Heart left ventricle (tissue), 16 donors: ENCODE measurements around the gene GPER1. TPM values are rescaled to one million over a fixed set of nuclear protein-coding genes. Genes with fewer than 3 reads are reported as not detected.

ENCODE experiments used
- ATAC-seq, 4 donors: fragments of 200-7000 bp; cut with Tn5 transposase; one replicate each; pipeline ENCODE4 v1.9.1; 2020 to 2022; ENCODE audit warnings: moderate library complexity in 4 of 4, mild to moderate bottlenecking in 3 of 4, moderate number of reproducible peaks in 1 of 4
- DNase-seq, 5 donors: peaks; one replicate each; pipeline ENCODE4 v3.0.0-alpha.2; 2020
- H3K27ac ChIP-seq, 12 donors: fragments of 200-600 bp; sonication (generic) in 4 of 12; one replicate each; pipeline versions ENCODE4 v1.5.0 to v1.8.0; 2016 to 2022; ENCODE audit warnings: mild to moderate bottlenecking in 2 of 12
- H3K27me3 ChIP-seq, 9 donors: fragments of 200-600 bp; sonication (generic) in 2 of 9; one replicate each; pipeline versions ENCODE4 v1.5.1 to v1.8.0; 2016 to 2022; ENCODE audit warnings: mild to moderate bottlenecking in 3 of 9
- H3K36me3 ChIP-seq, 9 donors: fragments of 200-600 bp; sonication (generic) in 2 of 9; one replicate each; pipeline versions ENCODE4 v1.5.0 to v1.8.0; 2018 to 2022; ENCODE audit warnings: mild to moderate bottlenecking in 2 of 9
- H3K4me1 ChIP-seq, 12 donors: fragments of 200-600 bp; sonication (generic) in 4 of 12; one replicate each; pipeline versions ENCODE4 v1.5.0 to v1.8.0; 2016 to 2022; ENCODE audit warnings: mild to moderate bottlenecking in 3 of 12
- H3K4me3 ChIP-seq, 12 donors: fragments of 200-600 bp; sonication (generic) in 4 of 12; one replicate each; pipeline versions ENCODE4 v1.5.0 to v1.8.0; 2017 to 2022; ENCODE audit warnings: mild to moderate bottlenecking in 9 of 12, moderate library complexity in 4 of 12
- H3K9me3 ChIP-seq, 12 donors: fragments of 200-600 bp; sonication (generic) in 4 of 12; one replicate each; pipeline versions ENCODE4 v1.5.0 to v1.8.0; 2016 to 2022; ENCODE audit warnings: mild to moderate bottlenecking in 1 of 12
- POLR2A ChIP-seq, 2 donors: fragments of 450-650 bp; IDR thresholded peaks; one replicate each; pipeline ENCODE4 v1.6.1; 2017; ENCODE audit warnings: antibody characterized with exemption in 2 of 2, mild to moderate bottlenecking in 2 of 2, moderate library complexity in 2 of 2
- WGBS, 4 donors: extraction: QIAGEN DNeasy Blood & Tissue Kit in 2 of 4; methylation state at CpG; one replicate each; pipeline versions ENCODE4 v1.1.5 to v1.1.7; 2013 to 2018; 5-methylcytosine and 5-hydroxymethylcytosine counted together
- intact Hi-C, 10 donors: fragments of 100-400 bp; cut with DNase I; formaldehyde crosslinking; loops; one replicate each; pipeline versions ENCODE4 v1.11.1 to v1.14.2; 2022
- polyA plus RNA-seq, 2 donors: library from polyadenylated mRNA; stranded (reverse); fragments of 200-250 nt; gene quantifications; one replicate each; pipeline ENCODE4 v1.2.3, GENCODE V29; 2013
- total RNA-seq, 9 donors: library from RNA; depleted of rRNA in 2 of 9; stranded (reverse); fragments of >200 nt in 2 of 9; fragmentation: NEBNext Ultra II Directional in 3 of 9; extraction: Animal tissue kit (Norgen Biotek cat#: 25700) in 3 of 9; gene quantifications; one replicate each; pipeline versions ENCODE4 v1.1.0 to v1.2.4, GENCODE V29; 2016 to 2023
- TF ChIP-seq, protein P1 (sequence below), 12 donors: fragments of 200-600 bp; sonication (generic) in 4 of 12; IDR thresholded peaks; one replicate each; pipeline versions ENCODE4 v1.5.0 to v1.8.0; 2018 to 2022; ENCODE audit warnings: antibody characterized with exemption in 12 of 12, mild to moderate bottlenecking in 5 of 12
- donor health status: ischemic (EF 13 %, LVEDD 7.1; RV severe dilation, severe dysfunction).
- donor health status: healthy with polysubstance abuse.
- donor health status: DM: no; HTN: yes; CAD: no.
- donor health status: DM: no; HTN: no; CAD: no.
- donor health status: ischemic (EF 25% LVEDD 6.9; RV normal size, moderate dysfunction).
- donor health status: ischemic (EF 25% LVEDD 5.7; RV mildly dilated, moderate dysfunction).
- donor health status: healthy.
- donor health status: DM: yes; HTN: yes; CAD: no.
- donor health status: ischemic (EF 35%, LVEDD 5.7; RV mildly dilated, moderate dysfunction).
- donor health status: nonischemic (EF 11% LVEDD 7.7; RV severe dilation, severe dysfunction).
- donor health status: DM: yes; HTN: yes; CAD: no.
- donor health status: PGD.
- donor health status: ischemic (EF 29% LVEDD 5.4; RV normal size, mild dysfunction).
- donor health status: nonischemic (EF 23%, LVEDD 6.1; RV moderate dilation, normal function).

Gene GPER1
- total and polyA plus RNA-seq, 11 donors: 1.4 to 8.8 (median 2.8) TPM

DNA sequence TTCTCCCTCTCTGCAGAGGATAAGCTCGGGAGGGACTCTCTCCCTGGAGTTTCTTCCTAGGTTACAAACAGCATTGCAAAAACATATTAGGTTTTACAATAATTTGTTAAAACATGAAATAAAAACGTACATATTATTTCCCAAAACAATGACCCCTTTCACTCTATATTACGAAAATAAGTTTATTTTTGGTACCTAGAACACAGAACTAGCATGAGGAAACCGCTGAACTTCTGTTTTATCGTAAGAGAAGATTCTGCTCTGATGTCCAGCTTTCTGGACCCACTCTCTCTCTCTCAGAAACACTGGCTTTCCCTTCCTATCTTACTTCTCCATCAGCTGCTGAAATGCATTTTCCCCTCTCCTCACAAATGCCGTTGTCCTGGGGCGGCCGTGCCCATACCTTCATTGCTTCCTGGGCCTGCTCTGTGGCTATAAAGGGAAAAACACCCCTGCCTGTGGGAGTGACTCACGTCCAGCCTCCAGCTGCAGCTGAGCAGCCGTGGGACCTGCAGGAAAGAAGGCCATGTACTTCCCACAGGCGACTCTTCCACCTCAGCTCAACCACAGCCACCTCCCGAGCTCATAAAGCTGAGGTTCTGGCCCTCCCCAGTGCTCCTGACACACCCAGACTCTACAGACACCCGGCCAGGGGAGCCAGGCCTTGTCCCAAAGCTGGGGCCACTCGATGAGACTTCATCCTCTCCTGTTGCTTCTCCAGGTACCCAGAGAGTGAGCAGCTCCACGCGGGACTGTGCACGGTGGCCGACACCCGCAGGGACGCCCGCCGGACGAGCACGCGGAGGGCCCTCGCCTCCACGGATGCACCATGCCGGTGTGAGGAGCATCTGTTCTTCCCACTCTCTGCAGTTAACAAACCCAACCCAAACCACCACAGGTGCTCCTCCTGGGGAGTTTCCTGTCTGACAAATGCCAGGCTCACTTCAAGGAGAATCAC, 3.1 kb downstream of the GPER1 start:
- no peaks in the 10 kb centered on the region for H3K27me3 ChIP-seq
- peaks cover 0 to 23% (median 5%) of the 10 kb centered on the region in 9 donors for H3K36me3 ChIP-seq
- no peak for ATAC-seq
- H3K9me3 ChIP-seq: no peaks in the 10 kb centered on the region
- no peak for DNase-seq
- no peak overlapping the region for H3K4me3 ChIP-seq
- intact Hi-C loops: no loop called here
- H3K4me1 ChIP-seq: peaks cover 0 to 35% (median 23%) of the 10 kb centered on the region in 12 donors
- H3K27ac ChIP-seq: no peak overlapping the region
- TF ChIP-seq POLR2A (IDR thresholded peaks at IDR 0.05): no peak
- TF ChIP-seq, protein P1, sequence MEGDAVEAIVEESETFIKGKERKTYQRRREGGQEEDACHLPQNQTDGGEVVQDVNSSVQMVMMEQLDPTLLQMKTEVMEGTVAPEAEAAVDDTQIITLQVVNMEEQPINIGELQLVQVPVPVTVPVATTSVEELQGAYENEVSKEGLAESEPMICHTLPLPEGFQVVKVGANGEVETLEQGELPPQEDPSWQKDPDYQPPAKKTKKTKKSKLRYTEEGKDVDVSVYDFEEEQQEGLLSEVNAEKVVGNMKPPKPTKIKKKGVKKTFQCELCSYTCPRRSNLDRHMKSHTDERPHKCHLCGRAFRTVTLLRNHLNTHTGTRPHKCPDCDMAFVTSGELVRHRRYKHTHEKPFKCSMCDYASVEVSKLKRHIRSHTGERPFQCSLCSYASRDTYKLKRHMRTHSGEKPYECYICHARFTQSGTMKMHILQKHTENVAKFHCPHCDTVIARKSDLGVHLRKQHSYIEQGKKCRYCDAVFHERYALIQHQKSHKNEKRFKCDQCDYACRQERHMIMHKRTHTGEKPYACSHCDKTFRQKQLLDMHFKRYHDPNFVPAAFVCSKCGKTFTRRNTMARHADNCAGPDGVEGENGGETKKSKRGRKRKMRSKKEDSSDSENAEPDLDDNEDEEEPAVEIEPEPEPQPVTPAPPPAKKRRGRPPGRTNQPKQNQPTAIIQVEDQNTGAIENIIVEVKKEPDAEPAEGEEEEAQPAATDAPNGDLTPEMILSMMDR (IDR thresholded peaks at IDR 0.05): no peak
- WGBS, 4 donors: 79 to 88% (median 84%) methylated on average over 21 to 28 of the region's 28 CpGs

DNA sequence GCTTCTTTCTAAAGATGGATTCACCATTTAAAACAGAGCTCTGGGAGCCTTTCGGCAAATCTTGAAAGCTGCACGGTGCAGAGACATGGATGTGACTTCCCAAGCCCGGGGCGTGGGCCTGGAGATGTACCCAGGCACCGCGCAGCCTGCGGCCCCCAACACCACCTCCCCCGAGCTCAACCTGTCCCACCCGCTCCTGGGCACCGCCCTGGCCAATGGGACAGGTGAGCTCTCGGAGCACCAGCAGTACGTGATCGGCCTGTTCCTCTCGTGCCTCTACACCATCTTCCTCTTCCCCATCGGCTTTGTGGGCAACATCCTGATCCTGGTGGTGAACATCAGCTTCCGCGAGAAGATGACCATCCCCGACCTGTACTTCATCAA, 3.7 kb downstream of the GPER1 start:
- no peak for DNase-seq
- ATAC-seq: no peak
- Histone ChIP-seq H3K4me1 (peaks cover 0 to 35% (median 19%) of the 10 kb centered on the region in 12 donors), H3K27ac (no peak overlapping the region), H3K4me3 (no peak overlapping the region), H3K9me3 (no peaks in the 10 kb centered on the region), H3K27me3 (no peaks in the 10 kb centered on the region), H3K36me3 (peaks cover 0 to 23% (median 5%) of the 10 kb centered on the region in 9 donors)
- WGBS, 4 donors: 90 to 96% (median 94%) methylated on average over 18 of the region's 18 CpGs
- no peak for TF ChIP-seq POLR2A (IDR thresholded peaks at IDR 0.05)
- TF ChIP-seq, protein P1 (IDR thresholded peaks at IDR 0.05): no peak
- intact Hi-C loops: no loop called here

DNA sequence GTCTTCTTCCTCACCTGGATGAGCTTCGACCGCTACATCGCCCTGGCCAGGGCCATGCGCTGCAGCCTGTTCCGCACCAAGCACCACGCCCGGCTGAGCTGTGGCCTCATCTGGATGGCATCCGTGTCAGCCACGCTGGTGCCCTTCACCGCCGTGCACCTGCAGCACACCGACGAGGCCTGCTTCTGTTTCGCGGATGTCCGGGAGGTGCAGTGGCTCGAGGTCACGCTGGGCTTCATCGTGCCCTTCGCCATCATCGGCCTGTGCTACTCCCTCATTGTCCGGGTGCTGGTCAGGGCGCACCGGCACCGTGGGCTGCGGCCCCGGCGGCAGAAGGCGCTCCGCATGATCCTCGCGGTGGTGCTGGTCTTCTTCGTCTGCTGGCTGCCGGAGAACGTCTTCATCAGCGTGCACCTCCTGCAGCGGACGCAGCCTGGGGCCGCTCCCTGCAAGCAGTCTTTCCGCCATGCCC, 4.3 kb downstream of the GPER1 start:
- H3K27me3 ChIP-seq: no peaks in the 10 kb centered on the region
- no peak for ATAC-seq
- intact Hi-C loops: no loop called here
- no peak overlapping the region for H3K27ac ChIP-seq
- DNase-seq: no peak
- H3K4me1 ChIP-seq: peaks cover 0 to 30% (median 15%) of the 10 kb centered on the region in 12 donors
- no peak overlapping the region for H3K4me3 ChIP-seq
- WGBS, 4 donors: 95 to 97% (median 96%) methylated on average over 40 of the region's 40 CpGs
- H3K36me3 ChIP-seq: peaks cover 0 to 23% (median 5%) of the 10 kb centered on the region in 9 donors
- TF ChIP-seq, protein P1 (IDR thresholded peaks at IDR 0.05): no peak
- no peak for TF ChIP-seq POLR2A (IDR thresholded peaks at IDR 0.05)
- H3K9me3 ChIP-seq: no peaks in the 10 kb centered on the region

DNA sequence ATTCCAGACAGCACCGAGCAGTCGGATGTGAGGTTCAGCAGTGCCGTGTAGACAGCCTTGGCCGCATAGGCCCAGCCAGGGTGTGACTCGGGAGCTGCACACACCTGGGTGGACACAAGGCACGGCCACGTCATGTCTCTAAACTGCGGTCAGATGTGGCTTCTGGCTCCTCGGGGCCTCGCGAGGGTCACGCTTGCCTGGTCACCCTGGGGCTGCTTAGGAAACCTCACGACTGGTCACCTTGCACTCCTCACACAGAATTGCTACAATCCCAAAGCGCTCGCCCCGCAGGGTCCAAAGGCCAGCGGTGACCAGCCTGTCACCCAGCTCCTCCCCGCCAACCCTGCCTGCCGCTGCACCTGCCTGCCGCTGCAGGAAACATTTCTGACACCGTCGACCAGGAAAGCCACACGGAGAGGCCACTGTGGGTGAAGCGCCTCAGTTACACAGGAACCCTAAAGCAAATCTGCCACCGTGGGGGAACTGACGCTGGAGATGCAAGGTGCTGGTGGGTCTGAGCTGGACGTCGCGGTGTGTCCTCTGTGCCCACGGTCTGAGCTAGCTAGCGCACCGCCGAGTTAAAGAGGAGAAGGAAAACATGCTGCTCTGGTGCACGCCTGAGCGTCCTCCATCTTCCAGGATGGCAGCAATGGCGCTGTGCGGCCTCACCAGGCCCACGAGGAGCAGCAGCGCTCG, 5.0 kb downstream of the GPER1 start:
- no peak overlapping the region for H3K27ac ChIP-seq
- TF ChIP-seq POLR2A (IDR thresholded peaks at IDR 0.05): no peak
- TF ChIP-seq, protein P1 (IDR thresholded peaks at IDR 0.05): no peak
- no peaks in the 10 kb centered on the region for H3K9me3 ChIP-seq
- peaks cover 0 to 23% (median 5%) of the 10 kb centered on the region in 9 donors for H3K36me3 ChIP-seq
- ATAC-seq: no peak
- no peaks in the 10 kb centered on the region for H3K27me3 ChIP-seq
- intact Hi-C loops: no loop called here
- WGBS, 4 donors: 94 to 97% (median 94%) methylated on average over 27 to 40 of the region's 40 CpGs
- H3K4me3 ChIP-seq: no peak overlapping the region
- no peak for DNase-seq
- H3K4me1 ChIP-seq: peaks cover 0 to 22% (median 7%) of the 10 kb centered on the region in 12 donors
